HepG2 (cell line): ENCODE results near the gene L3MBTL4. TPM values are rescaled to one million over a fixed set of nuclear protein-coding genes. Genes with fewer than 3 reads are reported as not detected.
A peak's percentile ranks its signal among the peaks of the same experiment; 100 is the strongest.

Source experiments
- ATRX ChIP-seq: sonication (generic); formaldehyde crosslinking; IDR thresholded peaks from 2 replicates; pipeline ENCODE4 v1.4.0; 2020; ENCODE audit warnings: missing genetic modification reagents, borderline replicate concordance
- GATAD2A ChIP-seq: IDR thresholded peaks from 2 replicates; pipeline ENCODE4 v1.6.1; 2016
- MED13 ChIP-seq: sonication (generic); formaldehyde crosslinking; IDR thresholded peaks from 2 replicates; pipeline ENCODE4 v1.5.0; 2020; ENCODE audit warnings: missing genetic modification reagents
- NBN ChIP-seq: fragments of 450-650 bp; conservative IDR thresholded peaks from 2 replicates; pipeline ENCODE4 v1.6.1; 2017
- SIX1 ChIP-seq: sonication (generic); formaldehyde crosslinking; IDR thresholded peaks from 2 replicates; pipeline ENCODE4 v1.4.0; 2020; ENCODE audit warnings: missing genetic modification reagents, borderline replicate concordance
- SIX4 ChIP-seq: sonication (generic); formaldehyde crosslinking; IDR thresholded peaks from 2 replicates; pipeline ENCODE4 v1.4.0; 2020; ENCODE audit warnings: missing genetic modification reagents
- TEAD3 ChIP-seq: optimal IDR thresholded peaks from 2 replicates; pipeline ENCODE3; 2016; ENCODE audit warnings: borderline replicate concordance
- TMF1 ChIP-seq: sonication (generic); formaldehyde crosslinking; IDR thresholded peaks from 2 replicates; pipeline ENCODE4 v1.8.1; 2022; ENCODE audit warnings: low read depth, missing genetic modification reagents
- ZBTB21 ChIP-seq: sonication (generic); formaldehyde crosslinking; IDR thresholded peaks from 2 replicates; pipeline ENCODE4 v1.4.0; 2020; ENCODE audit warnings: missing genetic modification reagents
- ZEB1 ChIP-seq: IDR thresholded peaks from 2 replicates; pipeline ENCODE4 v1.6.1; 2012; ENCODE audit warnings: mild to moderate bottlenecking, low read depth, inconsistent platforms; ENCODE audit not compliant: insufficient replicate concordance
- ZMYM2 ChIP-seq: sonication (generic); formaldehyde crosslinking; IDR thresholded peaks from 2 replicates; pipeline ENCODE4 v1.8.0; 2022; ENCODE audit warnings: mild to moderate bottlenecking, missing genetic modification reagents
- ZNF138 ChIP-seq: sonication (generic); formaldehyde crosslinking; IDR thresholded peaks from 2 replicates; pipeline ENCODE4 v1.5.0; 2020; ENCODE audit warnings: mild to moderate bottlenecking, low read depth, missing genetic modification reagents
- ZNF224 ChIP-seq: sonication (generic); formaldehyde crosslinking; IDR thresholded peaks from 2 replicates; pipeline ENCODE4 v1.5.0; 2020; ENCODE audit warnings: mild to moderate bottlenecking, missing genetic modification reagents
- ZNF614 ChIP-seq: IDR thresholded peaks from 2 replicates; pipeline ENCODE4 v1.6.1; 2018; ENCODE audit warnings: missing biosample characterization, missing genetic modification reagents, inconsistent platforms, borderline replicate concordance
- ZNF772 ChIP-seq: sonication (generic); formaldehyde crosslinking; IDR thresholded peaks from 2 replicates; pipeline ENCODE4 v1.5.0; 2020; ENCODE audit warnings: mild to moderate bottlenecking, missing genetic modification reagents
- ZSCAN31 ChIP-seq: sonication (generic); formaldehyde crosslinking; IDR thresholded peaks from 2 replicates; pipeline ENCODE4 v1.5.0; 2020; ENCODE audit warnings: low read depth, mild to moderate bottlenecking, missing genetic modification reagents
- polyA plus RNA-seq, 8 experiments: library from polyadenylated mRNA; depleted of rRNA in 3 of 8; stranded (reverse) in 7 of 8; unstranded in 1 of 8; fragments of >200 nt; fragmentation: Illumina TruSeq in 4 of 8; extraction: Trizol in 4 of 8; gene quantifications; 2 replicates each; pipeline versions ENCODE4 v1.2.1 to v1.2.3, GENCODE V29; 2011 to 2016; ENCODE audit warnings: low read depth in 4 of 8, missing spikeins in 1 of 8, mixed read lengths in 1 of 8; ENCODE audit not compliant: insufficient read depth in 1 of 8
- total RNA-seq, 5 experiments: library from RNA; depleted of rRNA; stranded (reverse); fragments of >200 nt; fragmentation: Illumina TruSeq; extraction: Trizol; gene quantifications; 2 replicates each; pipeline ENCODE4 v1.2.3, GENCODE V29; 2016; ENCODE audit warnings: low read depth in 1 of 5
- TF ChIP-seq, protein P1 (sequence below): sonication (generic); formaldehyde crosslinking; IDR thresholded peaks from 2 replicates; pipeline ENCODE4 v1.4.0; 2020; ENCODE audit warnings: missing genetic modification reagents
- TF ChIP-seq, protein P2 (sequence below): sonication (generic); formaldehyde crosslinking; IDR thresholded peaks from 2 replicates; pipeline ENCODE4 v1.5.1; 2020; ENCODE audit warnings: mild to moderate bottlenecking, missing genetic modification reagents
- TF ChIP-seq, protein P3 (sequence below): sonication (generic); formaldehyde crosslinking; IDR thresholded peaks from 2 replicates; pipeline ENCODE4 v1.4.0; 2020; ENCODE audit warnings: mild to moderate bottlenecking, low read depth, missing genetic modification reagents
- TF ChIP-seq, protein P4 (sequence below): sonication (generic); formaldehyde crosslinking; IDR thresholded peaks from 2 replicates; pipeline ENCODE4 v1.4.0; 2020; ENCODE audit warnings: mild to moderate bottlenecking, missing genetic modification reagents
- TF ChIP-seq, protein P5 (sequence below): sonication (generic); formaldehyde crosslinking; IDR thresholded peaks from 2 replicates; pipeline ENCODE4 v1.5.1; 2020; ENCODE audit warnings: mild to moderate bottlenecking, missing genetic modification reagents, moderate library complexity
- TF ChIP-seq, protein P6 (sequence below): conservative IDR thresholded peaks from 2 replicates; pipeline ENCODE4 v1.6.1; 2018; ENCODE audit warnings: missing genetic modification reagents

L3MBTL4 gene
- total and polyA plus RNA-seq, 2 of the 13 experiments (the other 11 are each of a cell fraction or from before 2014, with no cell fraction given): 10.8 to 13.3 TPM

DNA sequence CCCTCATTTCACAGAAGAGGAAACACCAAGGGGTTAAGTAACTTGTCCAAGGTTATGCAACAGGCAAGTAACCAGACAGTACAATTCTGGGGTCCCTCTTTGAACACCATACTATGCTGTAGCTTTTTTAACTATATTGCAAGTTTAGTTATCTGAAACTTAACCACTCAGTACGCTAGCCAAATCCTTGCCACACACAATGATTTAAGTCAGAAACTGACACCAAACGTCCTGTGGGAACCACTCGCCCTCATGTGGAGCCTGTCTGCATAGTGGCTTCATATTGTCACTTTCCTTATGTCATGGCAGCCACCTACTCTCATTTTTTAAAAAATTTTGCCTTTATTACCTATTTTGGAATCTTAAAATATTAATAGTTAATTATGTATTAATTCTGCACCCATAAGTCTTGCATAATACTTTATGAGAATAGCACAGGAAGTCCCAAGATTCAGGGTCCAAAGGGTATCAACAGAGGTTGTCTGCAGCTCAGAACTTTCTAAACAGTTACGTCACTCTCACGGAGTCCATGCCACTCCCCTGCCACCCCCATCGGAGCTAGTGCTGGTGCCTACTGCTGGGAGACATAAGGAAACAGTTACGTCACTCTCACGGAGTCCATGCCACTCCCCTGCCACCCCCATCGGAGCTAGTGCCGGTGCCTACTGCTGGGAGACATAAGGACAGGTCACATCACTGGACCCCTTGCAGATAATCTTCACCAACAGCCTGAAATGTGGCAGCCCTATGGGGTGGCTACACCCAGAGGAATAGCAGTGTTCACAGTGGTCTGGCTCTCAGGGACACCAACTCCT, 99.0 kb downstream of the L3MBTL4 start (continued):
- TF ChIP-seq, protein P1, sequence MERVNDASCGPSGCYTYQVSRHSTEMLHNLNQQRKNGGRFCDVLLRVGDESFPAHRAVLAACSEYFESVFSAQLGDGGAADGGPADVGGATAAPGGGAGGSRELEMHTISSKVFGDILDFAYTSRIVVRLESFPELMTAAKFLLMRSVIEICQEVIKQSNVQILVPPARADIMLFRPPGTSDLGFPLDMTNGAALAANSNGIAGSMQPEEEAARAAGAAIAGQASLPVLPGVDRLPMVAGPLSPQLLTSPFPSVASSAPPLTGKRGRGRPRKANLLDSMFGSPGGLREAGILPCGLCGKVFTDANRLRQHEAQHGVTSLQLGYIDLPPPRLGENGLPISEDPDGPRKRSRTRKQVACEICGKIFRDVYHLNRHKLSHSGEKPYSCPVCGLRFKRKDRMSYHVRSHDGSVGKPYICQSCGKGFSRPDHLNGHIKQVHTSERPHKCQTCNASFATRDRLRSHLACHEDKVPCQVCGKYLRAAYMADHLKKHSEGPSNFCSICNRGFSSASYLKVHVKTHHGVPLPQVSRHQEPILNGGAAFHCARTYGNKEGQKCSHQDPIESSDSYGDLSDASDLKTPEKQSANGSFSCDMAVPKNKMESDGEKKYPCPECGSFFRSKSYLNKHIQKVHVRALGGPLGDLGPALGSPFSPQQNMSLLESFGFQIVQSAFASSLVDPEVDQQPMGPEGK (CRISPR knock-in tag): peak; percentile 30; the same call in 1 of the 2 replicates
- no peak for TF ChIP-seq ZBTB21 (CRISPR knock-in tag)
- TF ChIP-seq ZSCAN31 (CRISPR knock-in tag): no peak
- no peak for TF ChIP-seq ZNF224
- TF ChIP-seq ATRX (CRISPR knock-in tag): no peak
- TF ChIP-seq ZNF772 (CRISPR knock-in tag): no peak
- peak; percentile 70 for TF ChIP-seq GATAD2A (CRISPR knock-in tag)
- TF ChIP-seq, protein P2, sequence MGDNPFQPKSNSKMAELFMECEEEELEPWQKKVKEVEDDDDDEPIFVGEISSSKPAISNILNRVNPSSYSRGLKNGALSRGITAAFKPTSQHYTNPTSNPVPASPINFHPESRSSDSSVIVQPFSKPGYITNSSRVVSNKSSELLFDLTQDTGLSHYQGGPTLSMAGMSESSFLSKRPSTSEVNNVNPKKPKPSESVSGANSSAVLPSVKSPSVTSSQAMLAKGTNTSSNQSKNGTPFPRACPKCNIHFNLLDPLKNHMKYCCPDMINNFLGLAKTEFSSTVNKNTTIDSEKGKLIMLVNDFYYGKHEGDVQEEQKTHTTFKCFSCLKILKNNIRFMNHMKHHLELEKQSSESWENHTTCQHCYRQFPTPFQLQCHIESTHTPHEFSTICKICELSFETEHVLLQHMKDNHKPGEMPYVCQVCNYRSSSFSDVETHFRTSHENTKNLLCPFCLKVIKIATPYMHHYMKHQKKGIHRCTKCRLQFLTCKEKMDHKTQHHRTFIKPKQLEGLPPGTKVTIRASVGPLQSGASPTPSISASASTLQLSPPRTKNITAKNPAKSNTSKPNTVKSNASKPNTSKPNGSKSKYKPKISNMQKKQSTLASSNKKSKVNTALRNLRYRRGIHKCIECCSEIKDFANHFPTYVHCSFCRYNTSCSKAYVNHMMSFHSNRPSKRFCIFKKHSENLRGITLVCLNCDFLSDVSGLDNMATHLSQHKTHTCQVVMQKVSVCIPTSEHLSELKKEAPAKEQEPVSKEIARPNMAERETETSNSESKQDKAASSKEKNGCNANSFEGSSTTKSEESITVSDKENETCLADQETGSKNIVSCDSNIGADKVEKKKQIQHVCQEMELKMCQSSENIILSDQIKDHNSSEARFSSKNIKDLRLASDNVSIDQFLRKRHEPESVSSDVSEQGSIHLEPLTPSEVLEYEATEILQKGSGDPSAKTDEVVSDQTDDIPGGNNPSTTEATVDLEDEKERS: 0 out of 2 replicates have a peak, but pooled peaks have one; percentile 40
- TF ChIP-seq, protein P3, sequence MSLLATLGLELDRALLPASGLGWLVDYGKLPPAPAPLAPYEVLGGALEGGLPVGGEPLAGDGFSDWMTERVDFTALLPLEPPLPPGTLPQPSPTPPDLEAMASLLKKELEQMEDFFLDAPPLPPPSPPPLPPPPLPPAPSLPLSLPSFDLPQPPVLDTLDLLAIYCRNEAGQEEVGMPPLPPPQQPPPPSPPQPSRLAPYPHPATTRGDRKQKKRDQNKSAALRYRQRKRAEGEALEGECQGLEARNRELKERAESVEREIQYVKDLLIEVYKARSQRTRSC (CRISPR knock-in tag): no peak
- TF ChIP-seq, protein P4, sequence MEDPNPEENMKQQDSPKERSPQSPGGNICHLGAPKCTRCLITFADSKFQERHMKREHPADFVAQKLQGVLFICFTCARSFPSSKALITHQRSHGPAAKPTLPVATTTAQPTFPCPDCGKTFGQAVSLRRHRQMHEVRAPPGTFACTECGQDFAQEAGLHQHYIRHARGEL (CRISPR knock-in tag): no peak
- no peak for TF ChIP-seq ZEB1
- TF ChIP-seq, protein P5, sequence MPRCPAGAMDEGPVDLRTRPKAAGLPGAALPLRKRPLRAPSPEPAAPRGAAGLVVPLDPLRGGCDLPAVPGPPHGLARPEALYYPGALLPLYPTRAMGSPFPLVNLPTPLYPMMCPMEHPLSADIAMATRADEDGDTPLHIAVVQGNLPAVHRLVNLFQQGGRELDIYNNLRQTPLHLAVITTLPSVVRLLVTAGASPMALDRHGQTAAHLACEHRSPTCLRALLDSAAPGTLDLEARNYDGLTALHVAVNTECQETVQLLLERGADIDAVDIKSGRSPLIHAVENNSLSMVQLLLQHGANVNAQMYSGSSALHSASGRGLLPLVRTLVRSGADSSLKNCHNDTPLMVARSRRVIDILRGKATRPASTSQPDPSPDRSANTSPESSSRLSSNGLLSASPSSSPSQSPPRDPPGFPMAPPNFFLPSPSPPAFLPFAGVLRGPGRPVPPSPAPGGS: no peak
- no peak for TF ChIP-seq ZNF138 (CRISPR knock-in tag)
- TF ChIP-seq, protein P6, sequence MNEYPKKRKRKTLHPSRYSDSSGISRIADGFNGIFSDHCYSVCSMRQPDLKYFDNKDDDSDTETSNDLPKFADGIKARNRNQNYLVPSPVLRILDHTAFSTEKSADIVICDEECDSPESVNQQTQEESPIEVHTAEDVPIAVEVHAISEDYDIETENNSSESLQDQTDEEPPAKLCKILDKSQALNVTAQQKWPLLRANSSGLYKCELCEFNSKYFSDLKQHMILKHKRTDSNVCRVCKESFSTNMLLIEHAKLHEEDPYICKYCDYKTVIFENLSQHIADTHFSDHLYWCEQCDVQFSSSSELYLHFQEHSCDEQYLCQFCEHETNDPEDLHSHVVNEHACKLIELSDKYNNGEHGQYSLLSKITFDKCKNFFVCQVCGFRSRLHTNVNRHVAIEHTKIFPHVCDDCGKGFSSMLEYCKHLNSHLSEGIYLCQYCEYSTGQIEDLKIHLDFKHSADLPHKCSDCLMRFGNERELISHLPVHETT (CRISPR knock-in tag): no peak
- no peak for TF ChIP-seq MED13 (CRISPR knock-in tag)
- TF ChIP-seq TEAD3 (CRISPR knock-in tag): peak; percentile 31
- TF ChIP-seq ZNF614 (CRISPR knock-in tag): no peak
- no peak for TF ChIP-seq SIX4
- TF ChIP-seq SIX1 (CRISPR knock-in tag): no peak
- no peak for TF ChIP-seq NBN
- no peak for TF ChIP-seq ZMYM2 (CRISPR knock-in tag)
- TF ChIP-seq TMF1 (CRISPR knock-in tag): no peak
